ENCODE results near the gene L3HYPDH.
A peak's percentile ranks its signal among the peaks of the same experiment; 100 is the strongest.

Gene L3HYPDH

DNA sequence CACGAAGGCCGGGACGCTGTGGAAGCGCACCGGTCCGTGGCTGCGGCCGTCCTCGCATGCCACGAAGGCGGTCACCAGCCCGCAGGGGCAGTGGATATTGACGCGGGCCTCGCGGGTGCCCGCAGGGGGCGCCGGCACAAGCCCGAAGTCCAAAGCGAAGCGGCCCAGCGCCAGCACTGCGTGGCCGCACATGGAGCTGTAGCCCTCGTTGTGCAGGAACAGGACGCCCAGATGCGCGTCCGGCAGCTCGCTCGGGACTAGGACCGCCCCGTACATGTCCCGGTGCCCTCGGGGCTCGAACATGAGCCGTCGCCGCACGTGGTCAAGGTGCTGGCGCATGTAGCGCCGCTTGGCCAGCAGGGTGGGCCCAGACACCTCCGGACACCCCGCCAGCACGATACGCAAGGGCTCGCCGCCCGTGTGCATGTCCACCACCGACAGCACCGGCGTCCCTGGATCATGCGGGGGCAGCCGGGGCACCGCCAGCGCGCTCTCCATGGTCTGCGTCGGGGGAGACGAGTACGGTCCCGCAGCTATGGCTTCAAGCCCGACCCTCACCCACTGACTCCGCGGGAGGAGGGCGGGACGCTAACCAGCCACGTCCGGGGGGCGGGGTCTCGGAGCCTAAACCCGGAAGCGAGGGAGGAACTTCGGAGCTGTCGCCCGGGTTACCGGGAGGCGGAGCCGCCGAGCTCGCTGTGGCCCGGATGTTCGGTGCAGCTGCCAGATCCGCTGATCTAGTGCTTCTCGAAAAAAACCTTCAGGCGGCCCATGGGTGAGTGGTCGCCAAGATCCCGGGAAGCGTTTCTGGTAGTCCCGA is at the start of gene L3HYPDH, which contains the start of gene JKAMP:
TSS of gene L3HYPDH (minus strand) at position 590 of the 820 bp plus-strand sequence. CDS start at position 498, 92 bp downstream.
TSS of gene JKAMP (plus strand) at position 699 of the 820 bp plus-strand sequence. CDS start at position 772, 73 bp downstream.
- peak; percentile 95 for DNase-seq (ENCODE audit: low read depth)

DNA sequence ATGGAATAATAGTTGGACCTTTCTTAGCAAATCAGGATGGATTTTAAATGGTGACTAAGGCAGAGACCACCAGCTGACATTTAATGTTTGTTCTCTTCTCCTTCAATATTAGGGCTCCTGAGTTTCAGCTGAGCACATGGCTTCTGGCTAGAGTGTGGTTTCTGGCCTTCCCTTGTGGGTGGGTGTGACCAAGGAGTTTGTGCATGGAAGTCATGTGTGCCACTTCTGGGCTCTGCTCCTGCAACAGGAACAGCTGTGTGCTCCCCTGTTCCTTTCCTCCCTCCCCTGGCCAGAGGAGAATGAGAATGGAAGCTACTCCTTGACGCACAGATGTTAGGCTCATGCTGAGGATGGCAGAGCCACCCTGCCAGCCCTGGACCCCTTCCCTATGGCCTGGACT is 48.2 kb upstream of the L3HYPDH start:
- no peak for DNase-seq (ENCODE audit: low read depth)

DNA sequence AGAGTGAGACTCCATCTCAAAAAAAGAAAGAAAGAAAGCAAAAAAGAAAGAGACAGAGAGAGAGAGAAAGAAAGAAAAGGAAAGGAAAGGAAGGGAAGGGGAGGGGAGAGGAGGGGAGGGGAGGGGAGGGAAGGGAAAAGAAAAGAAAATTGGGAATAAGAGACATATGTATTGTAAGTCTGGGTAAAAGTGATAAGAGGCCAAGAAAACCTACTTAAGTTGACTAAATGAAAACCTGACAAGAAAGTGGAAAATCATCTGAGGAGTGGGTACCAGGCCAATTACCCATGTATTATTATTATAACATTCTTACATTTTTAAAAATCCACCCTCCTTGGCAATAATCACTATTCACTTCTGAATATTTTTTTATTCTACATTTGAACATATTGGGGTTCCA is 46.1 kb upstream of the L3HYPDH start:
- no peak for DNase-seq (ENCODE audit: low read depth)

DNA sequence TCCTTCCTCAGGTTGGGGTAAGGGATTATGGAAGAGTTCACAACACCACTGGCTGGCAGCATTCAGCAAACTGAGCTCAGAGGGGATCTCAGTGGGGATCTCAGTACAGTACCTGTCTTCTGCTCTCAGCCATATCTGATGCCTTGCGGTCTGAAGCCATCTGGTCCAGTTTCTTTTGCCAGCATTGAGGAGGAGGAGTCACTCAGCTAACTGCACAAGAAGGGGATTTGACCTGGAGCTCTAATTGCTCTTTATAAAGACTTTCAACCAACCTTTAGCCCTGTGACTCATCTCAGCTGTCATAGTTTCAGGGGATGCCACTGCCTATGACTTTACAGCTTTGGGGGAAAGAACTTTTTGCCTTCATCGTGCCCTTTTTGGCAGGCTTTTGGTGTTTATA is 45.0 kb upstream of the L3HYPDH start:
- DNase-seq (ENCODE audit: low read depth), result no peak

DNA sequence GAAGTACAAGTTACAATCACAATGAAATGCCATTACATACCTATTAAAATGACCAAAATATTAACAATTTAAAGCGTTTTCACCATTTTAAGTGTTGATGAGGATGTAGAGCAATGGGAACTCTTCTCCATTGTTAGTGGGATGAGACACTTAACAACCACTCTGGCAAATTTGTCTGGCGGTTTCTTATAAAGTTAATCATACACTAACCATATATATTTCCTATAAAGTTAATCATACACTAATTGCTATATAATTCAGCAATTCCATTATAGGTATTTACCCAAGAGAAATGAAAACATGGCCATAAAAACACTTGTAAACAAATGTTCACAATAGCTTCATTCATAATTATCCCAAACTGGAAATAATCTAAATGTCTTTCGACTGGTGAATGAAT is 36.0 kb upstream of the L3HYPDH start:
- DNase-seq (ENCODE audit: low read depth), result no peak

DNA sequence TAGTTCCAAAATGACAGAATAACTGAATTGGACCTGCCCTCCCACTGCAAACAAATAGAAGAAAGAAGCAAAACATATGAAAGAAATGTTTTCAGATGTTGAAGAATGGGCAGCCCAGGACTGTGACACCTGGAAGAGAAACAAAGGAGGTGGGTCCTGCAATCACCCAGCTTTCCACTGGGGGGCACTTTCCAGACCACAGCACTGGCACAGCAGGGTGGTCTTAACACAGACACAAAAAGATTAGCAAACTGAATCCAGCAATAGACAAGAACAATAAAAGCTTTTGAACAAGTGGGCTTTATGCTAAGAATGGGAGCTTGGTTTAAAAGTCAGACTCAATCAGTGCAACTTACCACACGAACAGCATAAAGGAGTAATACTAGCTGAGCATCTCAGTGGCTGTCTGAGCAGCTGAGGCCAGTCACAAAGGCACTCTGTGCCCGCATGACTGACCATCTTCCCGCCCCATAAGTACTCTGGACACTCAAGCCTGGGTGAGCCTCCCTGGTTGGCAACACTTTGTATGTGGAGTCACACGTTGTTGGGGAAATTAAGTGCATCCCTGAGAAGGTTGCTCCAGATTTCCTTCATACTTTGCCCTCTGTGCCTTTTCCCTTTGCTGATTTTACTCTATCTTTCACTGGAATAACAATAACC is 27.8 kb upstream of the L3HYPDH start:
- DNase-seq (ENCODE audit: low read depth), result no peak

DNA sequence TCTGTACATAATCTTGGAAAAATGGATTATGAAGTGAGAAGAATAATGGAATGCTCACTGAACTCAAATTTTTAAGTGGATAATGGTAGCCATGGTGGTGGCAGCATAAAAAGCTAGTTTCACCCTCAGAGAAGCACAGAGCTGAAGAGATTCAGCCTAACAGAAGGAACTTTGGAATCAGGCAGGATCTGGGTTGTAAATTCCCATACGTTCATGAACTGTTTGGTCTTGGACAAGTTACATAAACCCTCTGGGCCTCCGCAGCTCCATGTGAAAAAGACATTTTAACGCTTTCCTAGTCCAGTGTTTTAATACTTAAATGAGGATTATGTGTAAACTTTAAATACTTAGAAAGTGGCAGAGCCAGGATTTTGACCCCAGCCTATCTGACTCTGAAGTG is 26.8 kb upstream of the L3HYPDH start:
- no peak for DNase-seq (ENCODE audit: low read depth)

DNA sequence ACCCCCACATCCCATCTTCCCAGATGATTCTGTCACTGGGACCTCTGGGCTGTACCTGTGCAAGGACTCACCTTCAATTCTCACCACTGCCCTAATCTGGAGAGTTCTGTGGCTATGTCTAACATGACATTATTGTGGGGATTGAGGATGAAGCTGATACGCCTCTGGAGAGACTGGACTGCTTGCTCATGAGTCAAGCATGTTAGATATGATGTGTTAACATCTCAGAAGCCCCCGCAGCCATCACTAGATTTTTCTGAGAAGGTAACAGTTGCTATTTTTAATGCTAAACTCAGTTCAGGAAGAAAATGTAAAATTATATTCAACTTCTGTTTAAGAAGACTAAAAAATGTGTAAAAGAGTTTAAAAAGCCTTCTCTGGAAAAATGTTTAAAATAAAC is 25.8 kb upstream of the L3HYPDH start:
- DNase-seq (ENCODE audit: low read depth), result no peak

DNA sequence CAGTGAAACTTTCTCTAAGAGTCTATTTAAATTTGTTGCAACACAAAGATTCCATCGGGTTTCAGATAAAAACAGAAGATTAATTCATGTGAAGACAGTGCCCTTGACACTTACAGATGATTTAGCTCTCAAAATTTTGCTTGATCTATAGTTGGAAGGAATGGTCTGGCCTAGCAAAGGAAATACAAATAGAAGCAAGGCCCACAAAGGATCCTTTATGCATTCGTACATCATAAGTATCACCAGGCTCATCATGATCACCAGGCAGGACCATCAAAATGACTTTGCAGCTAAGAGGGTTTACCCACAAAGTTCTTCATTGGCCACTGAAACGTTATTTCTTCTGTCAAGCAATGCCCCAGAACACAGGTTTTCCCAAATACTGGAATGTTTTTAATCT is 24.9 kb upstream of the L3HYPDH start:
- no peak for DNase-seq (ENCODE audit: low read depth)

DNA sequence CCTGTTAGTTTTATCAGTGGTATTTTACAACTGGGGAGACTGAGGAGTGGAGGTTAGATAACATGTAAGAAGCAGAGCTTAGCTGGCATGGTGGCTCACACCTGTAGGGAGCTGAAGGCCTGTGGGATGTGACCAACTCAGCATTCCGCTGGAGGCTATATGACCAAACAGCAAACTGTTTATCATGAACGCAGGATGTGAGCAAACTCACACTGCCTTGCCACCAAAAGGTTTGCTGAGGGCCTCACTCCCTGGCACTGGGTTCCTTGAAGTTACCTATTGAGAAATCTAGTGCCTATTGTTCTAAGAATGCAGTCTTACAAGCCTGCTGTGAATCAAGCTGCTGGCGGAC is 23.5 kb upstream of the L3HYPDH start:
- no peak for DNase-seq (ENCODE audit: low read depth)

DNA sequence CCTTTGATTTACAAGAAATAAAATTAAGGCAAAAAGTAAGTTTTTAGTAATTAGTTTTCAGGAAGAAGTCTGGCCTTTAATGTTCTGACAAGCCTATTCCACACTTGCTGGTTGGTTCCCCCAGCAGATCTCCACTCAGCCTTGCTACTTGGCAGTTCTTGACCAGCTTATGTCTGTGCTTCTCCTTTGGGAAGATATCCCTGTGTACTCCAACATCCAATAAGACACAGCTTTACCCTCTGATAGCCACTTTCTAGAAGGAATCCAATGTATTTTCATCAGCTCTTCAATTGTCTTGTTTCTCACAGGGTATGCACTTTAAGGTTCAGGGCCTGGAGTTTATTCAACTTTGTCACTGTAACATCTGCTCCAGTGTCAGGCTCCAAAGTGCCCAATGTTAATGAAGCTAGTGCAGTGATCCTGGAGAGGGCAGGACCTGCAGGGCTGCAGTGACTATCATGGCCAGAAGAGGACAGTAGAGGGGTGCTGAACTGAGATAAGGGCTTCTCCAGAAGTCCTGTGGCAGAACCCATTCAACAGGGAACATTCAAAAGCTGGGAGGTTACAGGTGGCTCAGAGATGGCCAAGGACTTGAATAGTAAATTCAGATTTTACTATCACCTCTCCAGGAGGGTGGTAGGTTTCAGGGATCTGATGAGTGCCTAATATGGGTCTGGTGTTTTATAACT is 23.0 kb upstream of the L3HYPDH start:
- no peak for DNase-seq (ENCODE audit: low read depth)

DNA sequence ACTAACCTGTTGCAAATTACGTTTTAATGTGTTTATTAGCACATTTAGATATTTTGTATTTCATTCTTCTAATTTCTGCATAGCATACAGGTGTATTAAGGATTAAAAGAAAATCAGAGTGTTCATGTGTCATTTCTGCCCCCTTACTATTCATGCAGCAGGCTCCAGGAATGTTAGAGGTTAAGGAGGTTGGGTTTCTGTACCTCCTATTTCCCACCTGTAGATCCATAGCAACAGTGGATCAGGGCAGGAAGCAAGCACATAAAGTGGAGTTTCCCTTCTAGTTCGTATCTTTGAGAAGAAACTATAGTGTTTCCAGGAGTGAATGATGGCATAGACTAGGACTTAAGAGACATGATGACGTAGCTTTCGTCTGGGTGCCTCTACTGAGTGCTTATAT is 19.0 kb upstream of the L3HYPDH start:
- no peak for DNase-seq (ENCODE audit: low read depth)

DNA sequence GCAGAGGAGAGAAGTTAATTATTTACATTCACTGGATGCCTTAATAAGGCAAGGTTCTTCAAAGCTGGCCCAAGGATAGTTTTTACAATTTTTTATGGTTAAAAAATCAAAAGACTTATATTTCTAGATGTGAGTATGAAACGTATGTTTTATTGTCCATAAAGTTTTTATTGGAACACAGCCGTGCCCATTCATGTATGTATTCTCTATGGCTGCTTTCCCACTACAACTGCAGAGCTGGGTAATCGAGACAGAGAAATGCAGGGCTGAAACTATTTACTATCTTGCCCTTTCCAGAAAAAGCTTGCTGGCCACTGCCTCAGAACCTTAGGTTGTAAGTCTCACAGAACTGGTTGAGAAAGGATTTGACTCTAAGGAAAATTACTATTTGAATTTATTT is 16.5 kb upstream of the L3HYPDH start:
- no peak for DNase-seq (ENCODE audit: low read depth)

DNA sequence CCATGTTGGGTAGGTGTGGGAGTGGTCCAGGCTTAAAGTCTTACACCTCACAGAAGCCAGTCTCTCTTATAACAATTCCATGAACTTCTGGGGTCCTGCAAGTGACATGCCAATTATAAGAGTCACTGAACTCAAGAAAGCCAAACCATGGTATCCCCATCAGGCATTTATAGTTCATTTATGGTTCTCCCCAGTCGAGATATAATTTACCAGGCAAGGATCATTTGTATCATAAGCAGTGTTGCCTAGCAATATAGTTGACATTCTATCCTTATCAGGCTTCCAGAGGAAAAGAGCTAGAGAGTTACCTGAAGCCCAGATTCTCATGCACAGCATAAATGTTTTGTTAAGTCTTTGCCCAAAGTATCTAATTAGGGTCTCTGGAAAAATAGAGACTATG is 8.2 kb upstream of the L3HYPDH start:
- DNase-seq (ENCODE audit: low read depth), result no peak

DNA sequence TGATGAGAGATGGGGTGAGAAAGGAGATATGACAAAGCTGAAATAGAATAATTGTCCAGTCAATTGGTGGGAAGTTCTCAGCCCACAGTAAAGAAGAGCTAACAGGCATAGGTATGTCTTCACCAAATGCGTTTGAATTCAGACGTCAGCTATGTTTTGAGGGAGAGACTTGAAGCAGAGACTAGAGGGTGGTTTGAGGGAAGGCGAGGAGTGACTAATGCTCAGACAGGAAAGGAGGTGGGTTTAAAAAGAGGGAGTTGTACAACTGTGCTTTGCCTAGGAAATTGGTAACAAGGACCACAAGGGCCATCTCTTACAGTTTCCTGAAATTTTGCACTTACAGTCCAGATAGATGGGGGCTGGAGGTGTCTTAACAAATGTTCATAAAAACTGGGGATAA is 6.5 kb upstream of the L3HYPDH start:
- DNase-seq (ENCODE audit: low read depth), result no peak

DNA sequence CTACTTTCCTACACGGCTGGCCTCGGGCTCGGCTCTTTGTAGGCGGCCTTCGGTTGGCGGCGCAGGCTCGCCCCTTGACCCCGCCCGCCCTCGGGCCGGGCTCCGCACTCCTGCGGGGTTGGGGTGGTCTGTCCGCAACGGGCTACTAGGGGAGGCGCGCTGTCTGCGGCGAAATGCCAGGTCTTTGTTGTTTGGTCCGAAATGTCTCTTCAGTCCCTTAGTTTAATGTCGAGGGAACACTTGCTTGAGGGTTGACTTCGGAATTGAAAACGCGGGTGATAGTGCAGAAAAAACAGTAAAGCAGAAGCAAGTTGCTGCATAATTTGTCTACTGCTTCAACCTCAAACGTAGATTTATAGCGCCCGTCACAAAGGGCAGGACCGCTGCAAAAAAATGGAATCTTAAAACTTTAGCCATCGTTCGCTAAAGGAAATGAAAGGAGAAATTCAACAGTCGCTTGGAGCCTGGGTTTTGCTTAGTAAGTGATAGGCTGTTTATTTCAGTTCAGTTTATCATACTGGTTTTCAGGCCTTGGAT is 499 bp upstream of the L3HYPDH start:
- DNase-seq (ENCODE audit: low read depth), result no peak

DNA sequence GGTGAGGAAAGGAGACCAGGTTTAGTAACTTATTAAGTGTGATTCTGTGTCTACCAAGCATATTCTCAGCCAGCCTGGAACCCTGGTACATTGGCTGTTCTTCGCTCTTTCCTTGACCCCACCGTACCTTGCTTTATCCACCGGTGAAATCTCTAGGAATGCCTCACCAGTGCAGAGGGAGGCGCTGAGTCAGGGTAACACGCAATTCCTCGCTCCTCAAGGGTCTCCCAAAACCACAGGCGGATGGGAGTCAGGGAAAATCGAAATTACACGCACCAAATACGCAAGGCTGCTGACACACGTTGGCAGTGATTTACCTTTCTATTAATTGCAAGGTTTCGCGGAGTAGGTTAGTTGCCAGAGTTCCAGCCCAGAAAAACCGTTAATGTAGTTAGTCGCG is 845 bp downstream of the L3HYPDH start:
- no peak for DNase-seq (ENCODE audit: low read depth)

DNA sequence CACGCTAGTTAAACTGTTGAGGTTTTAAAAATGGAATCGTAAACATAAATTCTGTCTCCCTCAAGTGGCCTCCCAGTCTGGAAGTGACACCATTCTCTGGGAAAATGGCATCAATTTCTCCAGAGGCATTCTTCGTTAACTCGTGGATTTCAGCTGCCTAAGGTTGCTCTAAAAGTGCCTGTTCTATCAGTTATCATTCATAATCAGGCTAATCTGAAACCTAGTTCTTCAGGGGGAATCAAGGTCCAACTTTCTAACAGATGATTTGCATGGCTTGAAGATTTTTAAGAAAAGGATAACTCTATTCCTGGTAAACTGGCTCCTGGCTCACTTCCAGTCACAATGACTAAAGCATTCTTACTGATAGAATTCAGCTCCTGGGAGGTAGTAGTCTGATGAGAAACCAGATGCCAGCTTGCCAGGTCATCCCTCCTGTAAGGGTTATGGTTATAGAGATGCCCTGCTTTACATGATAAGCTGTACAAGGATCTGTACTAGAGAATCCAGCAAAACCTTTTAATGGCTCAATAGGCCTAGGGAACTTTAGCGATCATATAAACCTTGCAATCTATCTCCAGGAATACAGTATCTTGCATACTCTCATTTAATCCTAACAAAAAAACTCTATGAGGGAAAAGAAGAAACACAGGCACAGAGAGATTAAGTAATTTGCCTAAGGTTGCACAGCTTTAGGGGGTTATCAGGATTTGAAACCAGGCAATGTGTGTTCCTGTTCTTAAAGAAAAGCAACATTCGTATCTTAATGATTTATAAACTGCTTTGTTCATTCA is 1.5 kb downstream of the L3HYPDH start:
- no peak for DNase-seq (ENCODE audit: low read depth)

DNA sequence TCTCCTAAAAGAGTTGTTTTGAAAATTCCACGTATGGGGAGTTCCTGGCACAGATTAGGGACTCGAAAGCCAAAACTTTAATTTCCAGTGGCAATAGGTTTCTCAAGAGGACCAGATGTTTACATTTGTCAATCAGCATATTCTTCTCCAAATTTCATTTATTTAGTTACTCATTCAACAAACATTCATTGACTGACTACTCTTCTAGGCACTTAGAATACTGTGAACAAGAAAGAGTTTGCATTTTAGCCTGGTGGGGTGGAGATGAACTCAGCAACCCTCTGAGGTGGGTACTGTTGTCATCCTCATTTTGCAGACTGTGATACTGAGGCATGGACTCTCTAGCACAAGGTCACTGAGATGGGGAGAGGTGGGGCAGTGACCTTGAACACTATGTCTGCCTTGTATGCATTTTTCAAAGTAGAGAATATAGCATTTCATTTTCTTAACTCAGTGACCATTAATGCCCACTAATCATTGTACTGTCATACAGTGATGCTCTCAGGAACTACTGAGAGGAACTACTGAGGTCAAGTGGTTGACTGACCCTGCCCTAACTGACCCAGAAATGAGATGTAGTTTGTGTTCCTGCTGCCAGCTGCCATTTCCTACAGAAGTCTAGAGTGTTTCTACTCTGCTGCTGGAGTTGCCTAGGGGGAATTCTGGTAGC is 2.2 kb downstream of the L3HYPDH start:
- DNase-seq (ENCODE audit: low read depth), result no peak

DNA sequence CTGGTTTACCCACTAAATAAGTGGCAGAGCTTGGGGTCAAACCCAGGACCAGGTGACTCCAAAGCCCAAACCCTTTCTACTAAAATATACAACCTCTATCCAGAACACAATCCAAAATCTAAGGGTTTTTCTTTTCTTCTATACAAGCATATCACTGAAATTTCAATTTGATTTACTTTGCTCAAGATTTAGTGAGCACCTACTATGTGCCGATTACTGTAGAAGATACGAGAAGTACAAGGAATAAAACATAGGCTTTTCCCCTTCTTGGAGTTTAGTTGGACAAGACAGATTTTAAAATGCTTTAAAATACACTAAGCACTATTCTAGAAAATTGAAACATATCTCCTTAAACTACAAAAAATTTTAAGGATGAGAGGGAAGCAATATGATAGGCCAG is 2.8 kb downstream of the L3HYPDH start:
- no peak for DNase-seq (ENCODE audit: low read depth)

DNA sequence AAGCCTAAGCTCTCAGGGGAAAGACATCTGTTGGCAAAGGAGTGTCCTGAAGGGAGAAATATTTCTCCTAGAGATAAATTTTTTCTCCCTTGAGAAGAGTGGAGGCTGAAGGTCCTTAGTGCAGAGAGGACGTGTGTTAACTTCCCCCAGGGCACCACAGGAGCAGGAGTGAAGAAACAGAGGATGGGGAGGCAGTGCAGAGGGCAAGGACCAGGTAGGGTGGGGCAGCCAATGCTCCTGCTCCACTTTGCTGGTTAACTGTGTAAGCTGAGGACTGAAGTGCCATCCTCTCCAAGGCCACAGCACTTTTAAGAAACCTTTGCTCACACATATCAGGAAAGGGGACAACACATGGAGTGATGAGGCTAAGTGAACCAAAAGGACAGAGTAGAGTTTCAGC is 4.0 kb downstream of the L3HYPDH start:
- DNase-seq (ENCODE audit: low read depth), result no peak

All from activated T-helper 9 cell treated with anti-CD3 and anti-CD28 coated beads, Interleukin-2, amount 50 U/mL, for 16 hours (primary cell).